ENCODE data around the gene FLNA. TPM values are rescaled to one million over a fixed set of nuclear protein-coding genes. Genes with fewer than 3 reads are reported as not detected.

Gene FLNA
- total RNA-seq, 1 donor from 2014 or later = 953 TPM

DNA sequence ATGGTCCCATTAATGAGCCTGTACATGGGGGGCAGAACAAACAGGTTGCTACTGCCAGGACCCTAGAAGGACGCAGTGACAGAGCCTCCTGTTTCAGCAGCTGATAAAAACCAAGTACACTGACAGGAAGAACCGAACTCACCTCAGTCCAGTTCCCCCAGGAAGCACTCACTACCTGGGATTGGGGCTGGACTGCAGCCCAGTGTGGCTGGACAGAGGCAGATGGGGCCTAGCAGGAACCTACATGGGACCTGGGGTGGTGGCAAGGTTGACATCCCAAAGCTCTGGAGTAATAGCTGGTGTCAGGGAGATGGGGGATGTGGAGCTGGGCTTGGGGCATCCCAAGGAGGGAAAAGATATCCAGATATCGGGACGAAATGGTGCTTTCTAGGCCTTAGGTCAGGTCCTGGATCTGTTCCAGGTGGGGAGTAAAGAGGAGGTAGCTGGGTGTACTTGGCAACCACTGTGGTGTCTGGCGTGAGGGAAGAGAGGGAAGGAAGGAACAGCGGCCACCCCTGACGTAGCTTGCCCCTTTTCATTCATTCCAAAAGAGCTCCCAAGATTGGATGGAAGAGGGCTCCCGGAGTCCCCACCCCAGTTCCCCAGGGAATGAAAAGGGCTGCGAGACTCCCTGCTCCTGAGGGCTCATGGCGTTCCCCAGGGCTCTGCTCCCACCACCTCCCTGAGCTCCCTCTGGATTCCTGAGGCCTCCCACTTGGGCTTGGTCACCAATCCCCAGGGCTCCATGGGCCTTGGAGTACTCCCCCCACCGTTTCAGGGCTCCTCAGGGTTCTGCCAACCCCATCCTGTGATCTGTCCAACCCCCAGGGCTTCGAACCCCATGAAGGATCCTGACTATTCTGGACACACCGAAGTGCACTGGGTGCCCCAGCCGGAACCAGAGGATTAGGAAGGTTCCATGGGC lies 9.2 kb upstream of the FLNA start:
- DNase-seq (ENCODE audit: low read depth) = no peak
- TF ChIP-seq, protein P1, sequence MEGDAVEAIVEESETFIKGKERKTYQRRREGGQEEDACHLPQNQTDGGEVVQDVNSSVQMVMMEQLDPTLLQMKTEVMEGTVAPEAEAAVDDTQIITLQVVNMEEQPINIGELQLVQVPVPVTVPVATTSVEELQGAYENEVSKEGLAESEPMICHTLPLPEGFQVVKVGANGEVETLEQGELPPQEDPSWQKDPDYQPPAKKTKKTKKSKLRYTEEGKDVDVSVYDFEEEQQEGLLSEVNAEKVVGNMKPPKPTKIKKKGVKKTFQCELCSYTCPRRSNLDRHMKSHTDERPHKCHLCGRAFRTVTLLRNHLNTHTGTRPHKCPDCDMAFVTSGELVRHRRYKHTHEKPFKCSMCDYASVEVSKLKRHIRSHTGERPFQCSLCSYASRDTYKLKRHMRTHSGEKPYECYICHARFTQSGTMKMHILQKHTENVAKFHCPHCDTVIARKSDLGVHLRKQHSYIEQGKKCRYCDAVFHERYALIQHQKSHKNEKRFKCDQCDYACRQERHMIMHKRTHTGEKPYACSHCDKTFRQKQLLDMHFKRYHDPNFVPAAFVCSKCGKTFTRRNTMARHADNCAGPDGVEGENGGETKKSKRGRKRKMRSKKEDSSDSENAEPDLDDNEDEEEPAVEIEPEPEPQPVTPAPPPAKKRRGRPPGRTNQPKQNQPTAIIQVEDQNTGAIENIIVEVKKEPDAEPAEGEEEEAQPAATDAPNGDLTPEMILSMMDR (conservative IDR thresholded peaks at IDR 0.05; ENCODE audit: low read depth, low read length) = no peak

GRCh38 chrX:154382483-154383069 lies 8.1 kb upstream of the FLNA start:
- TF ChIP-seq, protein P1 (conservative IDR thresholded peaks at IDR 0.05; ENCODE audit: low read depth, low read length) = no peak
- H3K4me3 ChIP-seq (ENCODE audit: low read depth, low read length) = no peak overlapping the region
- DNase-seq (ENCODE audit: low read depth) = no peak

More for the DNA sequence above, 9.2 kb upstream of the FLNA start:
- H3K4me3 ChIP-seq (ENCODE audit: low read depth, low read length) = no peak overlapping the region

DNA sequence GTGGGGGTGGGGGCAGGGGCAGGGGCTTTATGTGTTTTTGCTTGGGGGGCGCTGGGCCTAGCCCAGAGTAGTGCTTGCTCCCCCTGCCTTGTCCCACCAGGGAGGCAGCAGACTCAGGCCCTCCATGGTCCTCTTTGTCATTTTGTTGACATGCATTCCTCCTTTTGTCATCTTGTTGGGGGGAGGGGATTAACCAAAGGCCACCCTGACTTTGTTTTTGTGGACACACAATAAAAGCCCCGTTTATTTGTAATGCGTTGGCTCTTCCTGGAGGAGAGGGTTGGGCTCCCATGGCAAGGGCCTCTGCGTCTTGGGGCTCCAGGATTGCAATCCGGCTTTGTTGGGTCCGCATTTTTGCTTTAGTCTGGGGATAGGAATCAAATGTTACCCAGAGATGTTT lies 6.8 kb upstream of the FLNA start:
- TF ChIP-seq, protein P1 (conservative IDR thresholded peaks at IDR 0.05; ENCODE audit: low read depth, low read length) = no peak
- no peak for DNase-seq (ENCODE audit: low read depth)
- H3K4me3 ChIP-seq (ENCODE audit: low read depth, low read length) = no peak overlapping the region

DNA sequence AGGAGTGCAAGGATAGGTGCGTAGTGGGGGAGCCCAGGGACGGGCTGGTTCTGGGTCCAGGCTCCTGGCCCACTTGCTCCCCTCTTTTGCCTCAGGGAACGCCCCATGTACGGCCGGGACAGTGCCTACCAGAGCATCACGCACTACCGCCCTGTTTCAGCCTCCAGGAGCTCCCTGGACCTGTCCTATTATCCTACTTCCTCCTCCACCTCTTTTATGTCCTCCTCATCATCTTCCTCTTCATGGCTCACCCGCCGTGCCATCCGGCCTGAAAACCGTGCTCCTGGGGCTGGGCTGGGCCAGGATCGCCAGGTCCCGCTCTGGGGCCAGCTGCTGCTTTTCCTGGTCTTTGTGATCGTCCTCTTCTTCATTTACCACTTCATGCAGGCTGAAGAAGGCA lies 6.4 kb upstream of the FLNA start:
- TF ChIP-seq, protein P1 (conservative IDR thresholded peaks at IDR 0.05; ENCODE audit: low read depth, low read length) = no peak
- H3K4me3 ChIP-seq (ENCODE audit: low read depth, low read length) = peak overlapping the region; percentile 73
- DNase-seq (ENCODE audit: low read depth) = no peak

DNA sequence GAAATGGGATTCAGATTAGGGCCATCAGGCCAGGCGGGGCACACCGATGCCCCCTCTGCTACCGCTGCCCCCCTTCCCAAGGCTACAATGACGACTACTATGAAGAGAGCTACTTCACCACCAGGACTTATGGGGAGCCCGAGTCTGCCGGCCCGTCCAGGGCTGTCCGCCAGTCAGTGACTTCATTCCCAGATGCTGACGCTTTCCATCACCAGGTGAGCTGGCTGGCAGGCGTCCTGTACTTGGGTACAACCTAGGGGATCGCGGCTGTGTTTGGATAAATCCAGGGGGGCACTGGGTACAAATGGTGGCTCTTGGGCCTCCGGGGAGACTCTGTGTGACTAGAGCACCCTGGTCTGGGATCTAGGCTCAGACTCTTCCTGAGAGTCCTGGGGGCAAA lies 5.7 kb upstream of the FLNA start:
- TF ChIP-seq, protein P1 (conservative IDR thresholded peaks at IDR 0.05; ENCODE audit: low read depth, low read length) = no peak
- DNase-seq (ENCODE audit: low read depth) = no peak
- peak overlapping the region; percentile 73 for H3K4me3 ChIP-seq (ENCODE audit: low read depth, low read length)

DNA sequence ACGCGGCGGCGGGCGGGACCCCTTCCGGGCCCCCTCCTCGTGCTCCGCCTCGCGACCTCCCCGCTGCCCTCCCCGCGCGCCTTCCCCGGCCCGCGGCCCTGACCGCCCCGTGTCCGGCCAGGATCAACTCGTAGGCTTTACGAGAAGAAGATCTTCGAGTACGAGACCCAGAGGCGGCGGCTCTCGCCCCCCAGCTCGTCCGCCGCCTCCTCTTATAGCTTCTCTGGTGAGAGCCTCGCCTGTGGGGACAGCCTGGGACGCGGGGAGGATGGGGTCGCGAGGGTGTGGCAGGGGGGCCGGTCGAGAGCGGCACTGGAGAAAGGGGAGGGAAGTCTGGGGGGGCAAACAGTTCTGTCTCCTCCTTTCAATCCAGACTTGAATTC lies 5.1 kb upstream of the FLNA start:
- DNase-seq (ENCODE audit: low read depth) = no peak
- H3K4me3 ChIP-seq (ENCODE audit: low read depth, low read length) = peak overlapping the region; percentile 73
- TF ChIP-seq, protein P1 (conservative IDR thresholded peaks at IDR 0.05; ENCODE audit: low read depth, low read length) = no peak
